Heart left ventricle (tissue), 16 donors: ENCODE results near the gene MAGI1. TPM values are rescaled to one million over a fixed set of nuclear protein-coding genes. Genes with fewer than 3 reads are reported as not detected.

Source experiments
- ATAC-seq, 4 donors: fragments of 200-7000 bp; cut with Tn5 transposase; one replicate each; pipeline ENCODE4 v1.9.1; 2020 to 2022; ENCODE audit warnings: moderate library complexity in 4 of 4, mild to moderate bottlenecking in 3 of 4, moderate number of reproducible peaks in 1 of 4
- DNase-seq, 5 donors: peaks; one replicate each; pipeline ENCODE4 v3.0.0-alpha.2; 2020
- H3K27ac ChIP-seq, 12 donors: fragments of 200-600 bp; sonication (generic) in 4 of 12; one replicate each; pipeline versions ENCODE4 v1.5.0 to v1.8.0; 2016 to 2022; ENCODE audit warnings: mild to moderate bottlenecking in 2 of 12
- H3K27me3 ChIP-seq, 9 donors: fragments of 200-600 bp; sonication (generic) in 2 of 9; one replicate each; pipeline versions ENCODE4 v1.5.1 to v1.8.0; 2016 to 2022; ENCODE audit warnings: mild to moderate bottlenecking in 3 of 9
- H3K36me3 ChIP-seq, 9 donors: fragments of 200-600 bp; sonication (generic) in 2 of 9; one replicate each; pipeline versions ENCODE4 v1.5.0 to v1.8.0; 2018 to 2022; ENCODE audit warnings: mild to moderate bottlenecking in 2 of 9
- H3K4me1 ChIP-seq, 12 donors: fragments of 200-600 bp; sonication (generic) in 4 of 12; one replicate each; pipeline versions ENCODE4 v1.5.0 to v1.8.0; 2016 to 2022; ENCODE audit warnings: mild to moderate bottlenecking in 3 of 12
- H3K4me3 ChIP-seq, 12 donors: fragments of 200-600 bp; sonication (generic) in 4 of 12; one replicate each; pipeline versions ENCODE4 v1.5.0 to v1.8.0; 2017 to 2022; ENCODE audit warnings: mild to moderate bottlenecking in 9 of 12, moderate library complexity in 4 of 12
- H3K9me3 ChIP-seq, 12 donors: fragments of 200-600 bp; sonication (generic) in 4 of 12; one replicate each; pipeline versions ENCODE4 v1.5.0 to v1.8.0; 2016 to 2022; ENCODE audit warnings: mild to moderate bottlenecking in 1 of 12
- CTCF ChIP-seq, 12 donors: fragments of 200-600 bp; sonication (generic) in 4 of 12; IDR thresholded peaks; one replicate each; pipeline versions ENCODE4 v1.5.0 to v1.8.0; 2018 to 2022; ENCODE audit warnings: antibody characterized with exemption in 12 of 12, mild to moderate bottlenecking in 5 of 12
- POLR2A ChIP-seq, 2 donors: fragments of 450-650 bp; IDR thresholded peaks; one replicate each; pipeline ENCODE4 v1.6.1; 2017; ENCODE audit warnings: antibody characterized with exemption in 2 of 2, mild to moderate bottlenecking in 2 of 2, moderate library complexity in 2 of 2
- WGBS, 4 donors: extraction: QIAGEN DNeasy Blood & Tissue Kit in 2 of 4; methylation state at CpG; one replicate each; pipeline versions ENCODE4 v1.1.5 to v1.1.7; 2013 to 2018; 5-methylcytosine and 5-hydroxymethylcytosine counted together
- intact Hi-C, 10 donors: fragments of 100-400 bp; cut with DNase I; formaldehyde crosslinking; loops; one replicate each; pipeline versions ENCODE4 v1.11.1 to v1.14.2; 2022
- polyA plus RNA-seq, 2 donors: library from polyadenylated mRNA; stranded (reverse); fragments of 200-250 nt; gene quantifications; one replicate each; pipeline ENCODE4 v1.2.3, GENCODE V29; 2013
- total RNA-seq, 9 donors: library from RNA; depleted of rRNA in 2 of 9; stranded (reverse); fragments of >200 nt in 2 of 9; fragmentation: NEBNext Ultra II Directional in 3 of 9; extraction: Animal tissue kit (Norgen Biotek cat#: 25700) in 3 of 9; gene quantifications; one replicate each; pipeline versions ENCODE4 v1.1.0 to v1.2.4, GENCODE V29; 2016 to 2023
- donor health status: ischemic (EF 13 %, LVEDD 7.1; RV severe dilation, severe dysfunction).
- donor health status: healthy with polysubstance abuse.
- donor health status: DM: no; HTN: yes; CAD: no.
- donor health status: DM: no; HTN: no; CAD: no.
- donor health status: ischemic (EF 25% LVEDD 6.9; RV normal size, moderate dysfunction).
- donor health status: ischemic (EF 25% LVEDD 5.7; RV mildly dilated, moderate dysfunction).
- donor health status: healthy.
- donor health status: DM: yes; HTN: yes; CAD: no.
- donor health status: ischemic (EF 35%, LVEDD 5.7; RV mildly dilated, moderate dysfunction).
- donor health status: nonischemic (EF 11% LVEDD 7.7; RV severe dilation, severe dysfunction).
- donor health status: DM: yes; HTN: yes; CAD: no.
- donor health status: PGD.
- donor health status: ischemic (EF 29% LVEDD 5.4; RV normal size, mild dysfunction).
- donor health status: nonischemic (EF 23%, LVEDD 6.1; RV moderate dilation, normal function).

MAGI1 gene
- total and polyA plus RNA-seq, 11 donors: 18.5 to 52.1 (median 31.4) TPM

DNA sequence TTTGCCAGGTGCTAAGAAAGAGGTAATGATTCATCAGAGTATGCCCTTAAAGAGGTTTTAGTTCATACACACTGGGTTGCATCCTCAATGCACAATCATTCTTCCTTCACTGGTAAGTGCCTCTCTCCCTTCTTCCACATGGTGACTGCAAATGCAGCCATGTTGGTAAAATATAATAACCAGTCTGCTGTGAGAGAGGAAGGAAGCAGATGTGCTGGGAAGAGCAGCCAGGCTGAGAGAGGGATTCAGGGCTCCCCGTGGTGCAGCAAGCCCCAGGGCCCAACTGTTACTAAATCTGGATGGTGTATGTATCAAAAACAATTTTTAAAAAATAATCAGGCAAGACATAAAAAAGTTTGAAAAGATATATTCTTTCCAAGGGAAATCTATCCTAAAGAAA is 498.1 kb downstream of the MAGI1 start:
- Histone ChIP-seq H3K9me3 (peaks cover 0 to 14% (median 0%) of the 10 kb centered on the region in 12 donors), H3K36me3 (no peaks in the 10 kb centered on the region), H3K4me3 (no peak overlapping the region), H3K27me3 (no peaks in the 10 kb centered on the region), H3K27ac (no peak overlapping the region), H3K4me1 (peaks cover 0 to 37% (median 12%) of the 10 kb centered on the region in 12 donors)
- DNase-seq: no peak
- TF ChIP-seq POLR2A (IDR thresholded peaks at IDR 0.05) (no peak), CTCF (IDR thresholded peaks at IDR 0.05) (no peak)
- 18 to 37% (median 24%) methylated on average over 1 of the region's 1 CpG for WGBS, 4 donors
- intact Hi-C loops: loop anchor here in 1 of 10 donors (10.0 kb wide), 1 partner anchor 56 kb away; no protein-coding TSS in a partner anchor
- ATAC-seq: no peak

- H3K4me3 ChIP-seq: no peak overlapping the region
- H3K9me3 ChIP-seq: peaks cover 0 to 14% (median 0%) of the 10 kb centered on the region in 12 donors
- no peaks in the 10 kb centered on the region for H3K36me3 ChIP-seq
- WGBS, 4 donors: 59 to 70% (median 61%) methylated on average over 1 of the region's 1 CpG
- H3K4me1 ChIP-seq: peaks cover 0 to 41% (median 17%) of the 10 kb centered on the region in 12 donors
- intact Hi-C loops: loop anchor here in 1 of 10 donors (10.0 kb wide), 1 partner anchor 55 kb away; no protein-coding TSS in a partner anchor
- no peaks in the 10 kb centered on the region for H3K27me3 ChIP-seq
- ATAC-seq: no peak
- TF ChIP-seq CTCF (IDR thresholded peaks at IDR 0.05): no peak
- TF ChIP-seq POLR2A (IDR thresholded peaks at IDR 0.05): no peak
- no peak for DNase-seq
- no peak overlapping the region for H3K27ac ChIP-seq
Observed at GRCh38 chr3:65539616-65540015, 499.1 kb downstream of the MAGI1 start.

GRCh38 chr3:65538101-65538500 is 500.6 kb downstream of the MAGI1 start:
- Histone ChIP-seq H3K27me3 (no peaks in the 10 kb centered on the region), H3K4me3 (no peak overlapping the region), H3K4me1 (peaks cover 0 to 50% (median 18%) of the 10 kb centered on the region in 12 donors), H3K36me3 (no peaks in the 10 kb centered on the region), H3K9me3 (peaks cover 0 to 11% (median 0%) of the 10 kb centered on the region in 12 donors), H3K27ac (no peak overlapping the region)
- DNase-seq (no peak), ATAC-seq (no peak)
- intact Hi-C loops: no loop called here
- no peak for TF ChIP-seq POLR2A (IDR thresholded peaks at IDR 0.05)
- no peak for TF ChIP-seq CTCF (IDR thresholded peaks at IDR 0.05)
- WGBS, 4 donors: 90 to 98% (median 95%) methylated on average over 1 of the region's 1 CpG

GRCh38 chr3:65537109-65537508 is 501.6 kb downstream of the MAGI1 start:
- peaks cover 0 to 2% (median 0%) of the 10 kb centered on the region in 12 donors for H3K9me3 ChIP-seq
- 93 to 97% (median 95%) methylated on average over 3 of the region's 3 CpGs for WGBS, 4 donors
- intact Hi-C loops: no loop called here

More at GRCh38 chr3:65537109-65537508, 501.6 kb downstream of the MAGI1 start:
- no peak overlapping the region for H3K27ac ChIP-seq
- no peaks in the 10 kb centered on the region for H3K27me3 ChIP-seq
- no peak overlapping the region for H3K4me3 ChIP-seq
- DNase-seq (no peak), ATAC-seq (no peak)
- TF ChIP-seq CTCF (IDR thresholded peaks at IDR 0.05) (no peak), POLR2A (IDR thresholded peaks at IDR 0.05) (no peak)
- H3K36me3 ChIP-seq: no peaks in the 10 kb centered on the region
- peaks cover 0 to 54% (median 20%) of the 10 kb centered on the region in 12 donors for H3K4me1 ChIP-seq
